Fibroblast of skin of right biceps (primary cell): Measurements from ENCODE around the gene MSI2.
"Not testable (repeated sequence)": the region's sequence is repeated elsewhere in the genome, so short reads cannot be mapped to it uniquely, and the experiment has no call there.

ENCODE experiments used
- DNase-seq: peaks from one replicate; pipeline ENCODE4 v3.0.0-alpha.2; 2013

Gene MSI2

DNA sequence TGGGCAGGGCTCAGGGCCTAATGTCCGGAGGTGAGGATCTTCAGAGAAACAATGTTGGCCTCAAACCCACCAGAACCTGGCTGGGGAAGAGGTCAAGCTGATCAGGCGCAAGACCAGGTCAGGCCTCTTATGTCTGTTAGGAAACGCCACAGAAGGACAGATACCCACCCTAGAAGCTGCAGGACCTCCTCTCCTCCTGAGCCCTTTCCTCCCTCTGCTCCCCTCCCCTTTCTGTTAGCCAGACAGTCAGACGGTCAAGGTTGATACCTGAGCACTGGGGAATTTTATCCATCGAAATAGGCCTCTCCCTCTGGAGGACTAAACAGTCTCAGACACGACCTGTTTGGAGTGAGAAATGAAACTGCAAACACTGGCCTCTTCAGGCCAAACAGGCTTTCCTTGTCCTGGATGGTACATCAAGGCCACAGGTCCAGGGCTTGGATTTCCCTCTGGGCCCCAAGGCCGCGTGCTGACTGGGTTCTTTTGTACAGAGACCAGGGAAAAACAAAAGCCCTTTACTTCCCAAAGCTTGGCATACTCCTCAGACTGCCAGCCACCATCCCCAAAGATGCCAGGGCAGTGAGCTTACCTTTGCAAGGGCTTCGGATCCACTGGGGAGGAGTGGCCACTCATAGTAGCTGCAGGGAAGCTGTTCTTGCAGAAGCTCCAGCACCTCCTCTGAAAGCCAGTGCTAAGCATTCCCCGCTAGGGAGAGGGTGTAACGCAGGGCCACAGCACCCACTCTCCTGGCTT is 353.0 kb downstream of the MSI2 start:
- no peak for DNase-seq

- no peak for DNase-seq
Observed at GRCh38 chr17:57609878-57610270, 353.6 kb downstream of the MSI2 start.

DNA sequence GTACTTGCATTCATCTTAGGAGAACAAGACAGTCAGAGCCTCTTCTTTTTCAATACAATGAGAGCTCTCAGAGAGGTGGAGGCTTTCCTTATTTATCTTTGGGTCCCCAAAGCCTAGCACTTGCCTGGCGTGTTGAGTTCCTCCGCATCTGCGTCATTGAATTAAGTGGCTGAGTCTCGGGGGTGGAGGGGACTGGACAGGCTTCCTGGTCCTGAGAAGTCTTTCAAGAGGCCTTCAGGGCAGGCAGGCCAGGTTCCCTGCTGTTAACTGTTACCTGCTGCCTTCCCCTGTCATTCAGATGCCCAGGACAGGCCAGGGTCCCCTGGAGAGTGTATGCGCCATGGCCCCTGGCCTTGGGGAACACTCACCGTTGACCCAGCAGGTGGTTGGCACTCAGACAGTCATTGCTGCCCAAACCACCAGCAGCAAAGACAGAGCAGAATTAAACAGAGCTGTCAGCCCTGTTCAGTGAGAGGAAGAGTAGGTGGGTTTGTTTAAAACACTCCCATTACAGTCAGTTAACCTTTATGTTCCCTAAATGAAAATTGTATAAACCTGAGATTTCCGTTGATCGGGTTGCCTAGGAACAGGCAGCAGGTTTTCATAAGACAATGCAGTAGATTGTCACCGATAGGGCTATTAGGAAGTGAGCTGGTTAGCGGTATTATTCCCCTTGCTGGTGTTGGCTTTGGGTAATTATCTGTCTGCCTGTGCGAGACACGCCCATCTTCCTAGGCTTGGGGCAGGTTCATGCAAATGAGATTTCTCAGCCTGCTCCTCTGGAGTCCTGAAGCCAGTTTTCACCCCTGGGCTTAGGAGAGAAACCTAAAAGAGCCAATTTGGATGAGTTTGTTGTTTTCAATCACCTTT is 356.1 kb downstream of the MSI2 start:
- no peak for DNase-seq

DNA sequence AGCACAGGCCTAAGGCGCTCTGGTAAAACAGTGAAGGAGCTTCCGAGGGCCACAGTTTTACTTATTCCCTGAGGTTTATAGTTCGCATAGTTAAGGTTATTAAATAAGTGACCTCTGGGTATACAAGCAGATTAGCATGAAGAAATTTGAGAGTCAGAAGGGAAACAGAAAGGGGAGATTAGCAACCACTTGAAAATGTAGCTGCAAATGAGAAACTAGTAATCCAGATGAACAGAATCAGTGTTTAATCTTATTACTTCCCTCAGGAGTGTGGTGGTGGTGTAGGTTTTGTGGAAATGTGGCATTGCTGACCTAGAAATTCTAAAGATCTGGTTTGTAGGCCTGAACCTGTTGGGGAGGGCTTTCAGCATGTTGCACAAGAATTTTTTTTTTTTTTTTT is 358.4 kb downstream of the MSI2 start:
- DNase-seq: no peak

GRCh38 chr17:57615836-57616757 is 359.8 kb downstream of the MSI2 start:
- DNase-seq: no peak

DNA sequence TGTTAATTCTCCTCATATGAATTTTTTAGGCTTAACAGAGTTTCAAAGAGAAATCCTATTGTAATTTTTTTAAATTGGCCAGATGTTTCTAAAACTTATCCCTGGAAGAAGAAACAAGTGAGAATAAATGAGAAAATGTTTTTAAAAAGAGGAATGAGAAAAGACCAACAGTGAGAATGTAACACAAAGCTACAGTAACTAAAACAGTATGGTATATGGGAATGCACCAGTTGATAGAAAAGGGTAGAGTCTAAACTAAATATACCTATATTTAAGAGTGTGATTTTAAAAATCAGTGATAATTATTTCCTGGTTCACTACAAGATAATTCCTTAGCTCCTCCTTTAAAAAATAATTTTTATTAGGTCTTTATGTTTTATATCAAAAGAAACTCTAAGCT is 360.9 kb downstream of the MSI2 start:
- no peak for DNase-seq

DNA sequence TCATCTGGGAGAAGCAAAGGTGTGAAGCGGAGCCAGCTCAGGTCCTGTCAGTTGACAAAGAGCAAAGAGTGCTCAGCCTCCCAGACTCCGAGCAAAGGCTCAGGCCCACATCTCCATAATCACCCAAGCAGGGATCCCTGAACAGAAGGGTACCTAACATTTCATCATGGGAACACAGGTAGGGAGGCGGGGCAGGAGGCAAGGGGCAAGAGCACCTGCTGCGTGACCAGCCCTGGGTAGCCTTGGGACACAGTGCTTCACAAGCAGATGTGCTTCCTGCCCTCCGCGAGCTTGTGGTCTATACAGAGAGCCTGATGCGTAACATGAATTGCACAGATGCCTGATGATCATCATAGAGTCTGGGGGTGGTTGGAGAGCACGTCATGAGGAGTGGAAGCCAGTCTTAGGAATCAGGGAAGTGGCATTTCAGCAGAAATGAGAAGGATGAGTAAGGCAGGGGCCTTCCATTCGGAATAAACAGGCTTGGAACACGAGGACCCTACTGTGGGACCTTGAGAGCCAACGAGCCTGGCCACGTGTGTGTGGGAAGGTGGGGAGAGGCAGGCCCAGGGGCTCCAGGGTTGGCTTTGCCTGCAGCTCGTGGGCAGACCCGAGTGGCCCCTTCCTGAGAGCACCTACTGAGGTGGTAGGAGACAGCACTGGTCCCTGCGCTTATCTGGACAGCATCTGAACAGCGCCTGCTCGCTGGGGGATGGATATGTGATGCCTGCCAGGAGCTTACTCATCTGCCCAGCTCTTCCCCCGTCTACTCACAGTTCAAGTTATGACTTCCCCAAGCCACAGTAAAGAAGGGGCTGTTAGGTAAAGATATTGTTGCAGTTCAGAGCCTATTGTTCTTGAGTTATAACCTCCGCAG is 363.0 kb downstream of the MSI2 start:
- DNase-seq: peak; percentile 64

GRCh38 chr17:57620576-57620975 is 364.3 kb downstream of the MSI2 start:
- DNase-seq: no peak

- DNase-seq: not testable (repeated sequence)
Observed at GRCh38 chr17:57621791-57622190, 365.5 kb downstream of the MSI2 start.

DNA sequence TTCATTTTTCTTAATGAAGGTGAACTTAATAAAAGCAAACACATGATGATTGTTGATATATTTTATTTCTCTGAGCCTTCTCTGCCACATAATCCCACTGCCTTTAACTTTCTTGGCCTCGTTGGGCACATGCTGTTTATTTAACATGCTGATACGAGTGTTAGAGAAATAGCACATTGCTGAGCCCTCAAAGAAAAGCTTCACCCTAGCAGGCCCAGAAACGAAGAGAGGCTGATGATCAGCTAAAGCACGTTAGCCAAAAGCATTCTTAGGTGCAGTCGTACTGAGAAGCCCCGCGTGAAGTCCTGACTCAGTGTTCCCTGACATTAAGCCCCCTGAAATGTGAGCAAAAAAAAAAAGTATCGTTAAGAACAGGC is 366.0 kb downstream of the MSI2 start:
- no peak for DNase-seq

DNA sequence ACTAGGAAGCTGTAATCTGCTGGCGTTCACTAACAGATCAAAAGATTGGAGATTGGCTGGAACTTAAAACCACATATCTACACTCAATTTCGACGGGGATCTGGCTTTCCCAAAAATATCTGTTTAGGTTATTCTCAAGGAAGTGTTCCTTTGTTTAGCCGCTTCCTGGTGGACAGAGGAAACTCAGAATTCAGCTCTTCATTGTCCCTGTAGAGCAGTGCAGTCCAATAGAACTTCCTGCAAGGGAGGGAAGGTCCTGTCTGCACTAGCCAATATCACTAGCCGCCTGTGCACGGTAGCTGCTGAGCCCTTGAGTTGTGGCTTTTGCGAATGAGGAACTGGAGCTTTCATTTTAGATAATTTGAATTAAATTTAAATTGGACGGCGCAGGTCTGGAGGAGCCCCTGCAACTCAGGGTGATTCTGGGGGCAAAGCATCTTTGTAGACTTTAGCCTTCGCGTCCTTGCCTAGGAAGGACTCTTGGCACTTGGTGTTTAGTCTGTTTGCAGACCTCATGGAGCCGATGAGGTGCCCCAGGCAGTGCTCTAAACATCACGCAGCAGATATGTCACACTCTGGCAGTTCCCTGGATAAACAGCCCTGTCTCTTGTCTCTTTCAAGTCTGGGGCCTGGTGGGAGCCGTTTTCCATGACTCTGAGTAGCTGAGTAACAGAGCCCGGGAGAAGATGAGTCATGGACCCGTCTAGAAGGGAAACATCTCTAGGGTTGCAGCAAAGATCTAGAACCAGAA is 366.5 kb downstream of the MSI2 start:
- DNase-seq: peak; percentile 84

- DNase-seq: no peak
Observed at GRCh38 chr17:57623620-57624019, 367.3 kb downstream of the MSI2 start.

GRCh38 chr17:57624386-57624785 is 368.1 kb downstream of the MSI2 start:
- DNase-seq: no peak

DNA sequence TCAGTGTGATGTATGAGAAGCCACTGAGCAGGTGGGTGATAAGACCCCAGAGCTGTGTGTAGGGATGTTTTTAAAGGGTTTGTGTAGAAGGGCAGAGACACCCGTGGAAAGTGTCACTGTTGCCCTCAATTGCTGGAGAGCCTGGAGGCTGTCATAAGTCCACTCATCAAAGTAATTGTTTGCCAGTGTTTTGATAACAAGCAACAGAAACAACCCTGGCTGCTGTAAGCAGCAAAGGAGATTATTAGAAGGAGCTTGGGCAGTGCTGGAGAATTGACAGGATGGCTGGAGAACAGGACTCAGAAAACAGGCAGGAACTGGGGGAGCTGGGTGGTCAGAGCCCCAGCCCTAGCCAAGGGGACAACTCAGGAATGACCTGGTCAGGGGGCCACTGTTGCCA is 369.2 kb downstream of the MSI2 start:
- DNase-seq: no peak

DNA sequence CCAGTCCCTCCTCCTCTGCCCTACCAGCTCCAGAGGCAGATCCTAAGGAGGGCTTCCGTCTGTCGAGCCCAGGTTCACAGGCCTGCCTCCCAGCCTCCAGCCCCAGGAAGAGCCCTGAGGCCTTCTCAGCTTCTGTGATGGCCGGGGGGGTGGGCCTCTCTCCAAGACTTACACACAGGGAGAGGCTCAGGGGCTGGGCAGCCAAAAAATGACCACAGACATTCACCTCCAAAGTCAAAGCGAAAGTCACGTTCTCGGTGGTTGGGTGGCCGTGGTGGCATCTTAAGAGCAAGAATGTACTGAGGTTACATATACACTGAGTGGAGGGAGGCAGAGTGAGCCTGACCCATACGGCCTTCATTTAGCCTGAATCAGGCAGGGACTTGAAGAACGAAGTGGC is 369.6 kb downstream of the MSI2 start:
- no peak for DNase-seq

DNA sequence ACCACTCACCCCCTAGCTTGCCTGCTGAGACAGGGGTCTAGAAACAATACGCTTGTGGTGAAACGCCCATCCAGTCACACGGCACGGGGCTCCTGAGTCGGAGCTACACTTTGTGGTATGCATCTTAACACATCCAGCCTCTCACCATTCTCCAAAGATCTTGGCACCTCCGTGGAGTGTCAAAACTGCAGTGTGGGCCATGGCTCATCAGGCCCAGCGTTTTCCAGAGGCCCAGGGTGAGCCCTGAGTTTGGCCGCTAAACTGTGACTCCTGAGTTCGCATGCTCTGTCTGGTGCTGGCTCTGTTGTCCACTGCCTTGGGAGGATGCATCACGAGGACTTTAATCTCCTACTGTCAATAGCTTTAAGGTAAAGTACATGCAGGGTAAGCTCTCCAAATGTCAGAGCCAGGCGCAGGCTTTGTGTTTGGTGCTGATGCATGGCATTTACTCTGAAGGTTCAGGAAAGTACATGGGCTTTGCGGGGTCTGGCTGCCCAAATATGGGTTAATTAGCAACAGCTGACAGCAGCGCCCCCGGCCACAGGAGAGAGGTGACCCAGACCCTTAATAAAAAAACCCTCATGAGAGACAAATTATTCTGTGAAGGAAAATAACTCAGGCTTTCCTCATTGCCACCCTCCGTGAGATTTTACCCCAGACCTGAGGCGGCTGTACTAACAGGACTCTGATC is 370.3 kb downstream of the MSI2 start:
- no peak for DNase-seq

DNA sequence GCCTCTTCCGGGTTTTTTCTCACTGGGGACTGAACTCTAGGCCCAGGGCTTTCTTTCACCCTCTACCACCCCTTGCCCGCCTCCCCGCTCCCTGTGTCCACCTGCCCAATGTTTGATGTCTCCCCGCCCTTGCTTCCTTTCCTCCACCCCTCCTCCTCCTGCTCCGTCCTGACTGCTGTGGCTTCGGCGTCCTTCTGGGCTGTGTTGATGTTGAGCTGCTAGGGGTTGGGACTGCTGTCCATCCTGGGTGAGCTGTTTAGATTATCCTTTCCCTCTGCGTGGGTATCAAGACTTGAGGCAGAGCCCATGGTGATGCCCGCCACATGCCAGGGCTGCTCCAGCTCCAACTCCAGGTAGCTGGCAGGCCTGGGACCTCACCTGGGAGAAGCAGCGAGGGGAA is 371.3 kb downstream of the MSI2 start:
- no peak for DNase-seq

GRCh38 chr17:57628421-57628820 is 372.1 kb downstream of the MSI2 start:
- no peak for DNase-seq

GRCh38 chr17:57629470-57629869 is 373.1 kb downstream of the MSI2 start:
- DNase-seq: no peak

DNA sequence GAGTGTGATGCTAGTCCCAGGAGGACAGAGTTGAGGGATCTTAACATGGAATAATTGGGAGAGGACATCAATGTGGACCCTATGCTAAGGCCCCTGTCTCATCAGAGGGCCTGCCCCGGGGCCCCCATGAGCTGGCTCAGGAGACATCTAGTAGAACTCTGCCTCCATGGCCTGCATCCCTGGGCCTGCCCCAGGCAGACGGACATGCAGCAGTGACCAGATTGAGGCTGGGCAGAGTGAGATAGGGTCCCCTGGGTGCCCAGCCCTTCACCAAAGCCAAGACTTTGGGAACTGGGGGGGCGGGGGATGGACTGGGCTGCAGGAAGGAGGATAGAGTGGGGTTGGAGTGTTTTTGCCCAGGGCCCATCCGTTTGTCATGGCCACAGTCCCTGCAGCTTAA is 373.6 kb downstream of the MSI2 start:
- DNase-seq: no peak

- no peak for DNase-seq
Observed at GRCh38 chr17:57630736-57631135, 374.4 kb downstream of the MSI2 start.
